Activated naive CD8-positive, alpha-beta T cell treated with anti-CD3 and anti-CD28 coated beads, Interleukin-2, amount 50 U/mL, for 16 hours (primary cell): ENCODE data around the gene FSTL1.

ENCODE experiments used
- DNase-seq: peaks from one replicate; pipeline ENCODE4 v3.0.0-alpha.2; 2020; ENCODE audit warnings: low read depth, low spot score

Gene FSTL1

GRCh38 chr3:120450600-120451271 lies at the start of gene FSTL1:
TSS of gene FSTL1 (minus strand) at chr3:120450992. CDS start at chr3:120450746, 246 bp downstream.
- DNase-seq: no peak

GRCh38 chr3:120498556-120499346 lies 48.0 kb upstream of the FSTL1 start:
- no peak for DNase-seq

GRCh38 chr3:120497818-120498217 lies 47.0 kb upstream of the FSTL1 start:
- DNase-seq: no peak

GRCh38 chr3:120497336-120497735 lies 46.5 kb upstream of the FSTL1 start:
- DNase-seq: no peak

- DNase-seq: no peak
Measured at GRCh38 chr3:120496278-120497002, 45.6 kb upstream of the FSTL1 start.

- no peak for DNase-seq
Measured at GRCh38 chr3:120495809-120496208, 45.0 kb upstream of the FSTL1 start.

GRCh38 chr3:120492103-120492502 lies 41.3 kb upstream of the FSTL1 start:
- DNase-seq: no peak

GRCh38 chr3:120489421-120489820 lies 38.6 kb upstream of the FSTL1 start:
- no peak for DNase-seq

- DNase-seq: no peak
Measured at GRCh38 chr3:120488296-120488695, 37.5 kb upstream of the FSTL1 start.

GRCh38 chr3:120487191-120487650 lies 36.4 kb upstream of the FSTL1 start:
- no peak for DNase-seq

- DNase-seq: no peak
Measured at GRCh38 chr3:120481081-120481480, 30.3 kb upstream of the FSTL1 start.

GRCh38 chr3:120477781-120478180 lies 27.0 kb upstream of the FSTL1 start:
- DNase-seq: no peak

GRCh38 chr3:120475722-120476377 lies 25.1 kb upstream of the FSTL1 start:
- no peak for DNase-seq

- no peak for DNase-seq
Measured at GRCh38 chr3:120473896-120474675, 23.3 kb upstream of the FSTL1 start.

- no peak for DNase-seq
Measured at GRCh38 chr3:120473389-120473788, 22.6 kb upstream of the FSTL1 start.

- no peak for DNase-seq
Measured at GRCh38 chr3:120472121-120472844, 21.5 kb upstream of the FSTL1 start.

GRCh38 chr3:120471643-120472042 lies 20.9 kb upstream of the FSTL1 start:
- no peak for DNase-seq

- DNase-seq: no peak
Measured at GRCh38 chr3:120470870-120471269, 20.1 kb upstream of the FSTL1 start.

- DNase-seq: no peak
Measured at GRCh38 chr3:120469882-120470301, 19.1 kb upstream of the FSTL1 start.

- no peak for DNase-seq
Measured at GRCh38 chr3:120469440-120469839, 18.6 kb upstream of the FSTL1 start.
